Measurements from ENCODE around the gene GALNT5. TPM values are rescaled to one million over a fixed set of nuclear protein-coding genes. Genes with fewer than 3 reads are reported as not detected.
A peak's percentile ranks its signal among the peaks of the same experiment; 100 is the strongest.

Gene GALNT5
- total and polyA plus RNA-seq, 2 donors (not counting 1 experiment from before 2014, with no cell fraction given) = 63.7 to 199 TPM

- Histone ChIP-seq H3K4me1 (ENCODE audit: control insufficient read depth, extremely low read depth, insufficient read depth, low read length) (peaks cover 16% of the 10 kb centered on the region), H3K4me3 (replicated peaks in 1 of 4; ENCODE audit: control extremely low read depth in 1 of 4, insufficient read depth in 1 of 4, low read depth in 3 of 4, low read length in 4 of 4) (no peak overlapping the region), H2AFZ (ENCODE audit: low read length) (no peak overlapping the region), H3K27me3 (ENCODE audit: control insufficient read depth, insufficient read depth, low read length) (no peaks in the 10 kb centered on the region), H3K36me3 (ENCODE audit: control insufficient read depth, insufficient read depth, low read length) (no peaks in the 10 kb centered on the region), H4K20me1 (ENCODE audit: control insufficient read depth, extremely low read depth, insufficient read depth, low read length) (no peaks in the 10 kb centered on the region), H3K27ac (ENCODE audit: insufficient read depth, low read length) (no peak overlapping the region), H3K9me3 (ENCODE audit: control insufficient read depth, insufficient read depth, low read depth, low read length) (no peaks in the 10 kb centered on the region), H3K9ac (ENCODE audit: insufficient read depth, low read length) (no peak overlapping the region), H3K79me2 (ENCODE audit: control insufficient read depth, insufficient read depth, low read length) (no peaks in the 10 kb centered on the region), H3K4me2 (ENCODE audit: extremely low read depth, insufficient read depth, low read length) (peak overlapping the region; percentile 11)
- TF ChIP-seq CTCF (conservative IDR thresholded peaks at IDR 0.05 in 1 of 2, IDR thresholded peaks at IDR 0.05 in 1 of 2; ENCODE audit: low read depth in 1 of 2, low read length in 2 of 2) (no peak), EZH2 (IDR thresholded peaks at IDR 0.05; ENCODE audit: low read length, missing control alignments) (no peak)
- DNase-seq (ENCODE audit: low read depth in 2 of 2) = peak in 1 of 2 donors; percentile 65
Observed at GRCh38 chr2:157231476-157231875, 26.0 kb upstream of the GALNT5 start.

GRCh38 chr2:157233506-157233905 is 24.0 kb upstream of the GALNT5 start:
- H4K20me1 ChIP-seq (ENCODE audit: control insufficient read depth, extremely low read depth, insufficient read depth, low read length) = no peaks in the 10 kb centered on the region
- no peak overlapping the region for H3K4me3 ChIP-seq (replicated peaks in 1 of 4; ENCODE audit: control extremely low read depth in 1 of 4, insufficient read depth in 1 of 4, low read depth in 3 of 4, low read length in 4 of 4)
- H3K36me3 ChIP-seq (ENCODE audit: control insufficient read depth, insufficient read depth, low read length) = no peaks in the 10 kb centered on the region
- peak overlapping the region; percentile 20 for H3K27ac ChIP-seq (ENCODE audit: insufficient read depth, low read length)
- no peaks in the 10 kb centered on the region for H3K9me3 ChIP-seq (ENCODE audit: control insufficient read depth, insufficient read depth, low read depth, low read length)
- peaks cover 16% of the 10 kb centered on the region for H3K4me1 ChIP-seq (ENCODE audit: control insufficient read depth, extremely low read depth, insufficient read depth, low read length)
- TF ChIP-seq CTCF (conservative IDR thresholded peaks at IDR 0.05 in 1 of 2, IDR thresholded peaks at IDR 0.05 in 1 of 2; ENCODE audit: low read depth in 1 of 2, low read length in 2 of 2) = no peak
- H3K27me3 ChIP-seq (ENCODE audit: control insufficient read depth, insufficient read depth, low read length) = no peaks in the 10 kb centered on the region
- H3K4me2 ChIP-seq (ENCODE audit: extremely low read depth, insufficient read depth, low read length) = peak overlapping the region; percentile 27
- peak; percentile 81 to 86 for DNase-seq (ENCODE audit: low read depth in 2 of 2)
- H2AFZ ChIP-seq (ENCODE audit: low read length) = no peak overlapping the region
- no peaks in the 10 kb centered on the region for H3K79me2 ChIP-seq (ENCODE audit: control insufficient read depth, insufficient read depth, low read length)
- no peak overlapping the region for H3K9ac ChIP-seq (ENCODE audit: insufficient read depth, low read length)

- H3K79me2 ChIP-seq (ENCODE audit: control insufficient read depth, insufficient read depth, low read length) = no peaks in the 10 kb centered on the region
- H3K4me3 ChIP-seq (replicated peaks in 1 of 4; ENCODE audit: control extremely low read depth in 1 of 4, insufficient read depth in 1 of 4, low read depth in 3 of 4, low read length in 4 of 4) = no peak overlapping the region
- H3K27ac ChIP-seq (ENCODE audit: insufficient read depth, low read length) = no peak overlapping the region
- H4K20me1 ChIP-seq (ENCODE audit: control insufficient read depth, extremely low read depth, insufficient read depth, low read length) = no peaks in the 10 kb centered on the region
- no peaks in the 10 kb centered on the region for H3K27me3 ChIP-seq (ENCODE audit: control insufficient read depth, insufficient read depth, low read length)
- no peak overlapping the region for H3K4me2 ChIP-seq (ENCODE audit: extremely low read depth, insufficient read depth, low read length)
- H3K9ac ChIP-seq (ENCODE audit: insufficient read depth, low read length) = no peak overlapping the region
- no peak for DNase-seq (ENCODE audit: low read depth in 2 of 2)
- H3K36me3 ChIP-seq (ENCODE audit: control insufficient read depth, insufficient read depth, low read length) = no peaks in the 10 kb centered on the region
- H2AFZ ChIP-seq (ENCODE audit: low read length) = no peak overlapping the region
- H3K9me3 ChIP-seq (ENCODE audit: control insufficient read depth, insufficient read depth, low read depth, low read length) = no peaks in the 10 kb centered on the region
- no peak for TF ChIP-seq EZH2 (IDR thresholded peaks at IDR 0.05; ENCODE audit: low read length, missing control alignments)
- no peak for TF ChIP-seq CTCF (conservative IDR thresholded peaks at IDR 0.05 in 1 of 2, IDR thresholded peaks at IDR 0.05 in 1 of 2; ENCODE audit: low read depth in 1 of 2, low read length in 2 of 2)
- peaks cover 3% of the 10 kb centered on the region for H3K4me1 ChIP-seq (ENCODE audit: control insufficient read depth, extremely low read depth, insufficient read depth, low read length)
Observed at GRCh38 chr2:157236404-157236803, 21.1 kb upstream of the GALNT5 start.
